ENCODE measurements around the gene LARGE1. TPM values are rescaled to one million over a fixed set of nuclear protein-coding genes. Genes with fewer than 3 reads are reported as not detected.

LARGE1 gene
- total RNA-seq, 1 donor from 2014 or later, result 2.4 TPM

DNA sequence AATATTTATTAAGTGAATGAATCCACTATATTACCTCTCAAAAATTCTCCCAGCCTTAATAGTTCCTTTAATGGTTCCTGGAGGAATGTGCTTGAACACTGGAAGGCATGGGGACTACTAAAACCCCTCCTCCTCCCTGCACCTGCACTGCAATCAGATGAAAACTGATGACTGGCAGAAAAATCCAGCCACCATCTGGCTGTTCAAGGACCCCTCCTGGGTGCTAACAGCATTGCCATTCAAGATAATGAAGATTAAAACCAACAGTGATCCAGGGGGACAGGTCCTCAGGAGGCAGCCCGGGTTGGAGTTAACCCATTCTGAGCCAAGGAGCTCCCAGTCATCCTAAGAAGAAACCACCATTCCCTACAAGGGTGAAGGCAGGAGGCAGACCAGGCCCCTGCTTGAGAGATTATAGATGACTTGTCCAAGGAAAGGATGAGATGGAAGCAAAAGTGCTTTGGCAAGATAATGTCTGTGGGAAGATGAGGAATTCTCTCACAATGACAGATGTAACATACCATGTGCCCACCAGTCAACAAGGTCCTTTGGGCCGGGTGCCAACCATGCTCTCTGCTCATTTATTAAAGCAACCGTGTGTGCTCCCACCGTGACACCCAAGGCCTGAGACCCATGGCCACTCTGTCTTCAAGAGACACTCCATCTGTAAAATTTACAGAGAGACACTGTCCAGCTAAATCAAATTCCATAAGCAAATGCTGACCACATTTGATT, 90.6 kb downstream of the LARGE1 start:
- no peak for FAIRE-seq
- Histone ChIP-seq H3K27me3 (ENCODE audit: control insufficient read depth, insufficient read depth, low read length) (no peaks in the 10 kb centered on the region), H3K36me3 (ENCODE audit: control insufficient read depth, insufficient read depth, low read length) (no peaks in the 10 kb centered on the region), H3K4me3 (ENCODE audit: low read depth, low read length) (no peak overlapping the region)
- no peak for TF ChIP-seq CTCF (IDR thresholded peaks at IDR 0.05; ENCODE audit: insufficient read depth, low read length, severe bottlenecking)
- no peak for DNase-seq (ENCODE audit: low read depth)

- Histone ChIP-seq H3K27me3 (ENCODE audit: control insufficient read depth, insufficient read depth, low read length) (no peaks in the 10 kb centered on the region), H3K4me3 (ENCODE audit: low read depth, low read length) (no peak overlapping the region), H3K36me3 (ENCODE audit: control insufficient read depth, insufficient read depth, low read length) (no peaks in the 10 kb centered on the region)
- no peak for DNase-seq (ENCODE audit: low read depth)
- TF ChIP-seq CTCF (IDR thresholded peaks at IDR 0.05; ENCODE audit: insufficient read depth, low read length, severe bottlenecking), result no peak
- FAIRE-seq, result no peak
These were observed 92.0 kb downstream of the LARGE1 start for GRCh38 chr22:33828302-33828701.

DNA sequence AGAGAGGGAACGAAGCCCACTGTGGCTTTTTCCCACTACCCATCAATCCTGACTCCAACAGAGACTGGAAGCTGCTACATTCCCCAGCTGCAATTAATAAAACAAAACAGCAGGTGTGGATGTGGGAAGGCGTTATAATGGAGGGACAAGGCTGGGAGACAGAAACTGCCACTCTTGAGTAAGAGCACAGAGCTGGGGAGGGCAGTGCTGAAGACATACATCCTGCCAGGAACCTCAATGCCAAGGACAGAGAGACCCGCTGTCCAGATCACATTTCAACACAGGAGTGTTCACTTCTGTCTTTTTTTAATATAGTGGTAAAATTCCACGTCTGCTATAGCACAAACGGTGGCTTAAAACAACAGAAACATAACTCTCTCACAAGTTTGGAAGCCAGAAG, 94.5 kb downstream of the LARGE1 start:
- Histone ChIP-seq H3K4me3 (ENCODE audit: low read depth, low read length) (no peak overlapping the region), H3K36me3 (ENCODE audit: control insufficient read depth, insufficient read depth, low read length) (no peaks in the 10 kb centered on the region), H3K27me3 (ENCODE audit: control insufficient read depth, insufficient read depth, low read length) (no peaks in the 10 kb centered on the region)
- FAIRE-seq, result no peak
- TF ChIP-seq CTCF (IDR thresholded peaks at IDR 0.05; ENCODE audit: insufficient read depth, low read length, severe bottlenecking), result no peak
- no peak for DNase-seq (ENCODE audit: low read depth)

DNA sequence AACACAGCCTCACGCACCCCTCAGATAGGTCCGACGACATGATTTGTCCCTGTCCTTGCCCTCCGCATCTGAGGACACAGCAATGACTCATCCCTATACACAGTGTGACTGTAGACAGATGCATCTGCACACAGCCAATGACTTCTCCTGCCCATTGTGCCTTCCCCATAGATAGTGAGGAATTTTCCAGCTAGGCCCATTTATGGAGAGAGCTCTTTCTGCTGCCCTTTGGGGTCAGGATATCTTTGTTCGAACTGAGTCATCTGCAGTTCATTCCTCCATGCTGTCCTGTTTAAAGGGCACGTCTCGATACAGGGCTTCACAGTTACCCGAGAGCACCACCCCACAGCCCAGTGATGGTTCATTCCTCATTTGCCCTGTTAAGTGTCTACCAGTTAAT, 96.7 kb downstream of the LARGE1 start:
- DNase-seq (ENCODE audit: low read depth), result no peak
- no peak for FAIRE-seq
- no peak for TF ChIP-seq CTCF (IDR thresholded peaks at IDR 0.05; ENCODE audit: insufficient read depth, low read length, severe bottlenecking)
- Histone ChIP-seq H3K4me3 (ENCODE audit: low read depth, low read length) (no peak overlapping the region), H3K27me3 (ENCODE audit: control insufficient read depth, insufficient read depth, low read length) (no peaks in the 10 kb centered on the region), H3K36me3 (ENCODE audit: control insufficient read depth, insufficient read depth, low read length) (no peaks in the 10 kb centered on the region)

- Histone ChIP-seq H3K36me3 (ENCODE audit: control insufficient read depth, insufficient read depth, low read length) (no peaks in the 10 kb centered on the region), H3K4me3 (ENCODE audit: low read depth, low read length) (no peak overlapping the region), H3K27me3 (ENCODE audit: control insufficient read depth, insufficient read depth, low read length) (no peaks in the 10 kb centered on the region)
- no peak for TF ChIP-seq CTCF (IDR thresholded peaks at IDR 0.05; ENCODE audit: insufficient read depth, low read length, severe bottlenecking)
- FAIRE-seq, result no peak
- no peak for DNase-seq (ENCODE audit: low read depth)
These were observed 99.0 kb downstream of the LARGE1 start for GRCh38 chr22:33821290-33821689.

- Histone ChIP-seq H3K4me3 (ENCODE audit: low read depth, low read length) (no peak overlapping the region), H3K36me3 (ENCODE audit: control insufficient read depth, insufficient read depth, low read length) (no peaks in the 10 kb centered on the region), H3K27me3 (ENCODE audit: control insufficient read depth, insufficient read depth, low read length) (no peaks in the 10 kb centered on the region)
- FAIRE-seq (no peak), DNase-seq (ENCODE audit: low read depth) (no peak)
- no peak for TF ChIP-seq CTCF (IDR thresholded peaks at IDR 0.05; ENCODE audit: insufficient read depth, low read length, severe bottlenecking)
These were observed 100.5 kb downstream of the LARGE1 start for GRCh38 chr22:33819743-33820142.
